Kidney capillary endothelial cell (primary cell): ENCODE measurements around the gene TRIM29.

Source experiments
- DNase-seq: peaks from one replicate; pipeline ENCODE4 v3.0.0-alpha.2; 2018; ENCODE audit warnings: low spot score

Gene TRIM29

DNA sequence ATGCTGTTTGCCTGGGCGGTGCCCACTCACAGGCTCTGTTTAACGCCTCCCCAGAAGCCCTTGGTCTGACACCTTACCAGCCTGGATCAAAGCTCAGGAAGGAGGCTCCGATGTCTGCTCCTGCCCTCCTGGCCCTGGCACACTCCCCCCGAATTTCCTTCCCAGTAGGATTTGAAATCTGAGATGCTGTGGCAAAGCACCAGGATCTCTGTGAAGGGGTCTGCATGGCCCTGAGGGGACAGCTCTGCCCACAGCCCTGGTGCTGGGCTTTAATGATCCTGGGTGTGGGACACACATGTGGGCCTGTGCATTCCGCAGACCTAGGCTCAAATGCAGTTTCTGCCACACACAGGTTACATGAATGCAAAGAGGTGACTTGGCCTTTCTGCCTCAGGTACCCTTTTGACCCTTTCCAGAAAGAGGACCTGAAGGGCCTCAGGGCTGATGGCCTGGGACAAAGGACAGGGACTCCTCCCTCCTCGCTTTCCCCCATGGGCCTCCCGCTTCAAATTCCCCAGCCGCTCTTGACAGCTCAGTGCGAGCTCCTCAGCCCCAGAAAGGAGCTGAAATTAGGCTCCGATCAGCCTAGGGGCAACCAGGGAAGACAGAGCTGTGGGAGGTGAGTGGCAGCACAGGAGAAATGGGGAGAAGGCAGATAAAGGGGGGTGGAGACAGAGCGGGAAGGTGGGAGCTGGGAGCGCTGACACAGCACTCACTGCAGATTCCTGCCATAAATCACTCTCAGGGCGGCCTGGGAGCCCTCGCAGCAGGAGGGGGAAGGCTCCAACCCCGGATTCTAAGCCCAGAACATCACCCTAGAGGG, 41.3 kb downstream of the TRIM29 start:
- DNase-seq, result no peak

DNA sequence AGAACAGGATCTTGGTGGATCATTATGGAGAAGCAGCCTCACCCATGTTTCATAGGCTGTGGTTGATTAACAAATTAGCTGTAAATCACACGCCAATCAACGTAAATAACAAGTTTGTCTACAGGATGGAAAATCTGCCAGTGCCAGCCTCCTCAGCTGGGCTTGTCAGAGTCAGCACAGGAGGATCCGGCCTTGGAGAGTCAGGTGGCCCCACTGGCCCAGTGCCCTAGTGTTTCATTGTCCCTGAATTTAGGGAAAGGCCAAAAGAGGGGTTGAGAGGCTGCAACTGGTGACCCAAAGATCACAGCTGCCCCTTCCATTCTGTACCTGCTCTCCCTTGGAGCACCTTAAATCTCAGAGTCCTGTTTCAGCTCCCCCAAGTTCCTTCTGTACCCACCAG, 42.4 kb downstream of the TRIM29 start:
- DNase-seq, result no peak

DNA sequence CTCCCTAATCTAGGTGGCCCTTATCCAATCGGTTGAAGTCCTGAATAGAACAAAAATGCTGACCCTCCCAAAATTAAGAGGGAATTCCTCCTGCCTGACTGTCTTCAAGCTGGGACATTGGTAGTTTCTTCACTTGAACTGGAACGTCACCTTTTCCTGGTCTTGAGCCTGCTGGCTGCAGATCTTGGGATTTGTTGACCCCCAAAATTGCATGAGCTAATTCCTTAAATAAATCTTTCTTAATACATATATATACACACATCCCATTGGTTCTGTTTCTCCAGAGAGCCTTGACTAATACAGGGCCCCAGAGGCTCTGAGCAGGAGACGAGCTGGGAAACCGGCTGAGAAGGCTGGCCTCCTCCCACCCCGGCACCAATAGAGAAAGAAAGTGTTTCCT, 46.2 kb downstream of the TRIM29 start:
- no peak for DNase-seq

DNA sequence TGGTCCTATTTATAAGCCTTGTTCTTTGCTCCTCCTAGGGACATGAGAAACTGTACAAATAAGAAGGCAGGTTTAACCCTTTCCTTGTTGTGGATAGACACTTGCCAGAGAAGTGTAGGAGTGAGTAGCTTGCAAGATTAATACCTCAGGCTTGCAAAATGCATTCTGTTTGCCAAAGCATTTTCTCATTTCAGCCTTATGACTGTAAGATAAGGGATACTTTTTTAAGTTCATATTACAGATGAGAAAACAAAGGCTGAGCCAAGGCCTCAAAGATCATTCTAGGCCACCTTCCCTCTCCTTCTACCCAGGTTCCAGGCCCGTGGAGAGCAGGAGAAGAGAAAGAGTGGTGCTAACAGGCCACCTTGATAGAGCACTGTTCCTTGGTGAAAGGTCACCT, 46.8 kb downstream of the TRIM29 start:
- DNase-seq, result no peak

DNA sequence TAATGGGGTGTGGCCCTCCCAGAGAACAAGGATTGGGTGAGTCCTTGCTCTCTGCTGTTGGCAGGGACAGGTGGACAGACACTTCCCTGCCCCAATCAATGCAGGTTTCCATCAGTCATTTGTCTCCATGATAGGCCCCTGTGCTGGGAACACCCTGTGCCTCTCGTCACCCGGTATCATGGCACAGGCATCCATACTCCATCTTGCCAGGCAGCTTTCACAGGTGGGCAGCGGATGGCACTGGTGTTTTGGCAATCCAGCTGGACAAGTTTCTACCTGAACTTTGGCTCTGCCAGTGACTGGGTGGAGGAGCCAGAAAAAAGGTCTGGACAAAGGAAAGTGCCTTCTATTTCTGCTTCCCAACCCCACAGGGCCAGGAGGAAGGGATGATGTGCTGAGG, 47.5 kb downstream of the TRIM29 start:
- DNase-seq, result no peak

DNA sequence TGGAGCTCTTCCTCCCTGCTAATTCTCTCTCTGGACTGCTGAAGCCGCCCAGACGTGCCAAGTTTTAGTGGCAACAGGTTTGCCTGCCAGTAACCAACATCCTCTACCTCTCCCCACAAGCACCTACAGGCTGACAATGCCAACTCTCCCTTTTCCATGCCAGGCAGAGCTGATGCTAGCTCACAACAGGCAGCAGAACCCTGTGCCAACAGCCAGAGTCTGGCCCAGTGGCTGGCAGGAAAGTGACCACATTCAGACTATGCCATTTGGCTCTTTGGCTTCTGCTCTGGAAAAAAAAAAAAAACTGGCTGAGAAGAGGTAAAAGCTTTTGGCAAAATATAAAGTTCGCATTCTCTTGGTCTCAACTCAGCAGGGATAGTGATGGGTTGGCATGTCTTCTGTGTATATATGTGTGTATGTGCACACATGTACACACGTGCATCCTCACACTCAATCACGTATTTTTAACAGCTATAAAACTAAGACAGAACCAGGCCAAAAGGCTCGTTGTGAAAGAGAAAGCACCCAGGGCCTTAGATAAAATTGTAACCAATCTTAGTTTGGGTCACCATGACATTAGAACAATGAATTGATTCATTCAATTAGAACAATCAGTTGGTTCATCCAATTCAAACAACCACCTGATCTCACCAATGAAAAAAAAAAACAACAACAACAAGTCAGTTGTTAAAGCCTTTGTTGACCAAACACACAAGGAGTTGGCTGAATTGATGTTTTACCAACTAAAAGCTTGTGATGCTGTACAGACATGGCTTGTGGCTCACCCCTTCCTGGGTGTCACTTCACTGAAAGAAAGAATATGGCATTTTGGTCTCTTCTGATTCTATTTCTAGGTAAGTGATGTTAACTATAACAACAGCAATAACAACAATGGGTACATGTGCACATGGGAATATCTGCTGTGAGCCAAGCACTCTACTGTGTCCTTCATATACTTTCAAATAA, 48.6 kb downstream of the TRIM29 start:
- no peak for DNase-seq

DNA sequence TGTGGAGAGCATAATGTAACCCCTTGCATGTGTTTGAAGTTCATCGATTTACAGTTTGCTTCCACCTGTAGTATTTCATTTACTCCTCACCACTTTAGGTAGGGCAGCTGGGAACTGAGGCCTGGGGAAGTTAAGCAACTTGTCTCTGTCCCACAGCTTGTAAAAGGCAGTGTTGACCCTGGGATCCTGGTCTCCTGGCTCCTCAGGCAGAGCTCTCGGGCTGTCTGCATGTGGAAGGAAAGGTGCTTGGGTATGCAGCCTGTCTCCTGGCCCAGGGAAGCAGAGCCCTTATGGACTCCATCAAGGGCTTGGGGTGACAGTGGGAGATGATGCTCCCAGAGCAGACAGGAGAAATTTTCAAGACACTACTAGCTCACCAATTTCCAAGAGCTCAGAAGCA, 49.9 kb downstream of the TRIM29 start:
- DNase-seq, result no peak

DNA sequence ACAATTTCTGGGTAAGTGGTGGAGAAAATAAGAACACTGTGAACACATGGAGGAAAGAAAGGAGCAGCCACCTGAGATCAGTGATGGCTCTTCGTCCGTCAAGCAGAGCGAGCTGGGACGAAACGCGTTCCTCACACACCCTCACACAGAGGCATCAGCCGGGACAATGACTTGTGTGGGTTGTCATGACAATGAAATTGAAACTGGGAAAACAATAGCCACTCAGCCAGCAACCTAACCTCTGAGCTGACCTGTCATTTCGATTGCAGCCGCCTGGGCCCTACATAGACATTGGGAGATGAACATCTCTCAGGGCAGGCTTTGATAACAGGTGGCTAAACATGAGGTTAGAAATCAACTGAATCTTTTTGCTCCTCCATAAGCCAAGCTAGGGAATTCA, 51.3 kb downstream of the TRIM29 start:
- no peak for DNase-seq

DNA sequence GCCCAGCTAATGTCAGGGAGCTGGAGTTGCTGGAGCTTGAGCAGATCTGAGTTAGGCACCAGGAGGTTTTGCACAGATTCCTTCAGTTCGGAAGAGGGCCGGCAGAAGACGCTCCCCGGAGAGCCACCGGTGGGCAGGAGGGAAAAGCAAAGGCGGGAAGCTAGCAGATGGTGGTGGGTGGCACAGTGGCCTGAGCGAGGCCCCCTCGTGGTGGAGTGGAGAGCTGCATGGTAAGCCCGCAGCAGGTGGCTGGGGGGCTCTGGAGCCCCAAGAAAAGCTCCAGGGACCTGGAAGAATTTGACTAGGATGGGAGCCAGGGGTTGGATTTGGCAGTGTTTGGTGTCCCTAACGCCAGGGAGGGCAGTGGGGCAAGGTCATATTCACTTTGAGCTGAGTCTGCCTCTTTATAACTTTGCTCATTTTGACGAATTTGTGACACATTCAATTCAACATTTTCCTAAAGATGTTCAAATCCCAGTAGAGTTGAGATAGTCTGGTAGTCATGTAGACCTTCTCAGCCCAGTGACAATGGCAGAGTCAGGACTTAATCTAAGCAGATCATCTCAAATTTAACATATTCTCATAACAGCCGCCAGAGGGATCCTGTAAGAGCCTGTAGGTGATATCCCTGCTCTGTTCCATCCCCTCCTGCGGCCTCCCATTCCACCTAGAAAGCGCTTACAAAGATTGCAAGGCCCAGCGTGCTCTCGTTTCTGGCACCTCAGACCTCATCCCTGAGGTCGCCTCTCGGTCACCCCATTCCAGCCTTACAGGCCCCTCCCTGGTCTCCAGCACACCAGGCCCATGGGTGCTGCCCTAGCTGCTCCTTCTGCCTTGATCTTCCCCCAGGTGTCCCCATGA, 57.9 kb downstream of the TRIM29 start:
- no peak for DNase-seq

DNA sequence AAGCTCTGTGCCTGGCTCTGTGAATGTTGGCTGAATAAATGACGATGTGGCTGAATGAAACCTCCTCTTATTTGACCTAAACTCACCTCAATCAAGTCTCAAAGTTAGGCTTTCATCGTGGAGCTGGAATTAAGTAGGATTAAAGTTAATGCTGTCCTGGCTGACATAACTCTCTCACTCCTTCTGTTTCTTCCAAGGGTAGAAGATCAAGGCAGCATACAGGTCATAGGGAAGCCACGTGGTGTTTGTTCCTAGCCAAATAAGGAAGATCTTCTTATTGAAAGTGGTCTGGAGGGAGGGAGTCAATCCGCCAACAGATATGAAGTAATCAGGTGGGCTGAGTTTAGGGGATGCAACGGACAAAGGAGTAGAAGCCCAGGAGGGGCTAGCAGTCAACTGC, 59.5 kb downstream of the TRIM29 start:
- no peak for DNase-seq

DNA sequence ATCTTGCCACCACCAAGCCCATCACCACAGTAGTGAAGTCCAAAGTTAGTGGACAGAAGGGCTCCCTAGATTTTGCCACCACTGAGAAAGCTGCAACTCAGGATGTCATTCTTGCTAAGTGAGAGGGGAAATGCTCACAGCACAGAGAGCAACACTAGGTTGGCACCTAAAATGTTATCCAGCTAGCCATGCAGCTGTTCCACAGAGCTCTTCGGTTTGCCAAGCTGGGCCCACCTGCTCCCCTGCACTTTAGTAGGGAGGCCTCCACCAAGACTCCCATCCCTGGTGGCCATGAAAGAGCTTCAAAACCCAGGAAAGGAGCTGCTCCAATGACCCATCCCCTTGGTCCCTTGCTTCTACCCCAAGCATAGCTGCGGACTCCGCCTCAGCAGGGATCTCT, 63.8 kb downstream of the TRIM29 start:
- no peak for DNase-seq

DNA sequence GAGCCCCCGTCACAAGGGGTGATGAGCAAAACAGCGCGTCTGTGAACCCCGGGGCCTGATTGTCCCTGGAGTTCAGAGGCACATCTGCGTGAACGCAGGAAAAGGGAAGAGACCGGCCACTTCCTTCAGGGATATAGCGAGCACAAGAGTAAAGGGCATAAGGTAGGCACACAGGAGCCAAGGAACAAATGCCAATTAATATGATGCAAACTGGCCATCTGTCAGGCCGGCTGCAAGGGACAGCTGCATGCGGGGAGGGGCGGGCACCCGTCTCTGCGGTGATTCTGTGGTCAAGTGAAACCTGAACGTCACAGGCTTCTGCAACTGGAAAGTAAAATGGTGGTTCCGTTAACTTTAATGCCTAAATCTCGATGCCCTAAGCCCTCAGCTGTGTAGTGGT, 64.7 kb downstream of the TRIM29 start:
- DNase-seq, result no peak

DNA sequence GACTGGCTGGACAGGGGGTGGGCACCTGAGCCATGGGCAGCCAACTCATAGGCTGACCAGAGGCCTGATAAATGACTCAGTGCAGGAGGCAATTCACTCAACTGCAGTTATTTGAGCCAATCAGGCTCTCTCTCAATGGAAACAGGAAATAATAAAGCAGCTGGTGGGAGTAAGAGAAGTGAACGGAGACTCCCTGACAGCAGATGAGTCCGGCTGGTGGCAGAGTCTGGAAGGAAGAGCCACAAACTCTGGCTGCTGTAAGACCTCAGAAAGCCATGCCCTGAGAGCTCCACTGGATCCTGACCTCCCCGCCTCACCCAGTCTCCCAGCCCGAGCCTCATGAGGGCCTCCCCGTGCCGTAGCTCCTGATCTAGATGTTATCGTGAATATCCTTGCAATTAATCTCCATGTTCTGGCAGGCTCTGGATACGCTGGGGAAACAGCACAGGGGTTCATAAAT, 69.8 kb downstream of the TRIM29 start:
- peak; percentile 46 for DNase-seq

DNA sequence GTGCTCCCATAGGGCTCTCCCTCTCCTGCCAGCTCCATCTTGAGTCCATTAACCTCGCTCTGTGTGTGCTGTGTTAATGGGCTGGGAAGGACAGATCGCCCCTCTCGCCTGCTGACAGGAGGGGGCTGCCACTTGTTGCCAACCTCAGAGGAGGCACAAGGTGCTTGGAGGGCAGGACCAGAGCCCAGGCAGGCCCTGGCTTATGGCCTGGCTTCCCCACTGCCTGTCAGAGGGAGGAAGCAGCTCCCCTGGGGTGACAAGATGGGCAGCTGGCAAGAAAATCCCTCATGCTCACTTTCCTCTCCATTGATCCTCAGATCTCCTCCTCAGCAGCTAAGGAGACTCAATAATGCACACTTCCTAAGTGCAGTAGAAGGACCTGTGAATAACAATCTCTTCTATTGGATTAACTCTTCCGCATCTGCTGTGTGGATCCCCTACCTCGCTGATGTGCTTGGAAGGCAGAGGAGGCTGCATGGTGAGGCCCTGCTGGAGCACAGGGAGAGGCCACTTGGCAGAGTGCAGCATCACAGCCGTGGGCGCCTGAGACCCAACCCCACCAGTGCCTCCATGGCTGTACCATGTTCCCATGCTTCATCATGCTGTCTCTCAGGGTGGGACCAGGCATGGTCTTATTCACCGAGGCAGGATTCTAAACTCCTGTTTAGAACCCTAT, 70.3 kb downstream of the TRIM29 start:
- DNase-seq, result no peak

DNA sequence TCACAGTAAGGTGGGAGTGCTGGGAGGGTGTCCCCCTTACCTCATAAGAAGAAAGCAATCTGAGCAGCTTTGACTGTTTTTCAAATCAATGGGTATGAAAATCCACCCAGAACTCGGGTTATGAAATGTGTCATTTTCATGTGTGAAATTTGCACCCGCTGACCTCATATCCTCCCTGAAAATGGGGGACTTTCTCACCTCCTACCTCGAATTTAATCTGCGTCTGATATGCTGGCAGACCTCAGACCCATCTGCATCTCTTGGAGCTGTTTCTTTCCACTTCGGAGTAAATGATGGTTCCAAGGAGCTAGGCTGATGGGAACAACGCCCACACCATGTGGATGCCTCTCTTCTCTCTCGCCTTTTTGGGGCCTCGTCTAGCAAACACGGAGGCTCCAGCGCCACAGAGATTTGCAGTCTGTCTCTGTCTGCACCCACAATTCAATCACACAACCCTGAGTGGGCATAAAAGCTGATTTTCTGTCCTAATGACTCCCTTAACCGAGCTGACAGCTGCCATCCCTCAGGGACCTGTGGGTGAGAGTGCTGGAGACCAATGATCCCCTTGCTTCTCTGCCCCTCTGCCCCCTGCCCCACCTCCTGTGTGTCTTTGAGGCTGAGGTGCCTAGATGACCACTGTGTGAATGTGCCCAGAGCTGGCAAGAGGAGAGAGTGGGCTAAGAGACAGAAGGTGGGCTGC, 71.0 kb downstream of the TRIM29 start:
- no peak for DNase-seq

DNA sequence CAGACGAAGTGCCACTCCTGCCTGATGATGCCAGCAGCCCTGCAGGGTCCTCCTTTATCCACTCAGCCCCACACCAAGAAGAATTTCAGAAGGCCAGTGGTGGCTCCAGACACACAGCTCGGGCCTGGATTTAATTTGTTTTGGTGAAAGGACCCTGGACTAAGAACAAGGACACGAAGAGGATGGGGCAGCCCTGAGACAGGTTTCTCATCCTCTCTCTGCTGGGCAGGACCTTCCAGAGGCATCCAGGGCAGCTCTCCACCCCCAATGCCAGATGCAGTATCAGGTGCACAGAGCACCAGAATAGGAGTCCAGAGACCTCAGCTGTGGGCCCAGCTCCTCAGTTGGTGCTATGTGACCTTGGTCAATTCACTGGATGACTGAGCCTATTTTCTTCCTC, 72.0 kb downstream of the TRIM29 start:
- DNase-seq, result no peak

DNA sequence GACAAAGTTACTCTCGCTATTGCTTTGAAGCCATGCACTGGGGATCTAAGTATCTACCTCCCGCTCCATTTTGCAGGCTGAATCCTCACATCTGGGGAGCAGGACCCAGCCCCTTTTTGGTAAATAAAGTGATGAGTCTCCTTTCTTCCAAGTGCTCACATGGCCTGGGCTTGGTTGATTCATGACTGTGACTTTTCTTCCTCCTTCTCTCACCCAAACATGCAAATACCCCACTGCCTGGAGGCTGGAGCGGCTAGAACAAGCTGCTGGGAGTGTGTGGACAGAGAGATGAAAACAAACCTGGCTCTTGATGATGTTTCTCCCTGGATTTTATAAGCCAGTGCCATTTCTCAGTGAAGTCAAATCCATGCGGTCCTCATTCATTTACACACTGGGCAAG, 72.7 kb downstream of the TRIM29 start:
- no peak for DNase-seq

DNA sequence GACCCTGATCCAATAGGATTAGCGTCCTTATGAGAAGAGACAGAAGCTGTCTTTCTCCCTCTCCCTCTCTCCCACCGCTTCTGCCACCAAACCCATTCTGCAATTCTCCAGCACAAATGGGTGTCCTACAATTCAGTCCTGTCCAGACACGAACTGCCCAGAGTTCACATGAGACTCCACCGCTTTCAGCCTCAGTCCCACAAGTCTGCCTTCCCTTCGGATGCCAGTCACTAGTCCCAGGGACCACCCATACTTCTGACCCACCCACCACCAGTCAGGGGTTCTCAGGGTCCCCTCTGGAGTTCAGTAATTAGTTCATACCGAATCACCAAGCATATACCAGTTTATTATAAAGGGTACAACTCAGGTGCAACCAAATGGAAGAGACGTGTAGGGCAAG, 73.6 kb downstream of the TRIM29 start:
- DNase-seq, result no peak

DNA sequence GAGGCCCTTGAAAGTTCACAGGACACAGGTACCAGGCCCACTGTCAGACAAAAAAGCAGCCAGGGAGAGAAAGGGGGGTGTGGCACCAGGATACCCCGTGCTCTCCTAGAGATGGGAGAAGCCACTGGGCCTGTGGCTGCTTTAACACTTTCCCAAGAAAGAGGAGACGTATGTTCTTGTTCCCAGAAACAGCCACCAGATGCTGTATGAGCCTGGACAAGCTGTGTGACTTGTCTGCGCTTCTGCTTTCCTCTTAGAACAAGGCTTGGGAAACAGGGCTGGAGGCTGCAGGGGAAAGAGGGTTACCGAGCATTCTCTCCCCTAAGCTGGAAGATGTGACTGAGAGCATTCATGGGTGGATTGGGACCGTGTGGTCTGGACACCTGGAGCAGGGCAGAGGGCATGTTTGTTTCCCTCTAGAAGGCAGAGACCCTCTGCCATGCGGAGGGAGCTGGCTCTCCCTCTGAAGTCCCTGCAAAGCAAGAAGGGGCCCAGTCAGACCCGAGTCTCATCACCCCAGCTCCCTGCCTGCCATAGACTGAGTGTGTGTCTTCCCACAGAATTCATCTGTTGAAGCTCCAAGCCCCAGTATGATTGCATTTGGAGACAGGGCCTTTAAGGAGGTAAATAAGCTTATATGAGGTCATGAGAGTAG, 74.1 kb downstream of the TRIM29 start:
- no peak for DNase-seq

DNA sequence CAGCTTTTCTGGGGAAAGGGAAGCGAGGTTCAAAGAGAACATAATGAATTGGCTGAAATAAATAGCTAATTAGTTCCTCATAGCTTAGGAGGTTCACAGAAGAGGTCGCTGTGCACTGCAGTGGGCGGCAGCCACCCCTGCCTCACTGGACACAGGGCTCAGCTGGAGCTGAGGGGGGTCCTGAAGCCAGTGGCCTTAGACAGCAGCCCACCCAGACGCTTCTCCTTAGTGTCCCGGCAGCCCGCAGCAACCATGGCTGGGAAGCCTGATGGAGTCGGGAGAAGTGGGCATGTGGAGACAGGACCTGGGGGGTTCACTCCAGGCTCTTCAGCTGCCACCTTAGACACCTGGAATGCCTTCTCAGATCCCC, 75.4 kb downstream of the TRIM29 start:
- no peak for DNase-seq
